HG02610 (cell line): ENCODE results near the gene APMAP.
A peak's percentile ranks its signal among the peaks of the same experiment; 100 is the strongest.

Experiments used
- ATAC-seq: cut with Tn5 transposase; IDR thresholded peaks from one replicate; pipeline ENCODE4 v1.9.1; 2021; ENCODE audit warnings: mild to moderate bottlenecking, moderate library complexity; ENCODE audit not compliant: unreplicated experiment

The APMAP gene

GRCh38 chr20:24969186-24970029 lies 23.1 kb downstream of the APMAP start:
- ATAC-seq, result no peak

- no peak for ATAC-seq
Measured at GRCh38 chr20:24968278-24968800, 24.2 kb downstream of the APMAP start.

DNA sequence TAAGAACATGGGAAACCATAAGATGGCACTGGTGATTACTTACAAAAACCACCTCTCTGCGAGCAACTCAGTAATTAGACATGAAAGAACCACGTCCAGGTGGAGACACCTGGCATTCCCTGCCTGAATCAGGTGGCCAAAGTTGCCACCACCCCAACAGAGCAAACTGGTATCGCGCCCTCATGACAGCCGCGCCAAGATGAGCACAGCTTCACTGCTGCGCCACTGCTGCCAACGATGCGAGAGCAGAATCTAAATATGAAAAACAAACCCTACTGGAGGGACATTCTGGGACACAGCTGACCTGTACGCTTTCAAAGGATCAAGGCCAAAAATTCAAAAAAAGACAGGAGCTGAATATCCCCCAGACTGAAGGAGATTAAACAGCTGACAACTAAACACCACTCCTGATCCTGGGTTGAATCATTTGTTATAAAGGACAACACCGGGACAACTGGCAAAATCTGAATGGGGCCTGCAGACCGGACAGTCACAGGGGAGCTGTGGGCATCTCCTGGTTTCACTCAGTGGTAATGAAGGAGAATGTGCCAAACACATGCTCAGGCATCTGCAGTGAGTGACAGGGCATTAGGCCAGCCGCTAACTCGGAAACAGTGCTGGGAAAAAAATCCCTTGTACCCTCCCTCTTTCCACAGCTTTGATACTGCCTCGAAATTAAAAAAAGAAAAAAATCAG lies 26.1 kb downstream of the APMAP start:
- ATAC-seq, result no peak

- ATAC-seq, result no peak
Measured at GRCh38 chr20:24965065-24965919, 27.3 kb downstream of the APMAP start.

DNA sequence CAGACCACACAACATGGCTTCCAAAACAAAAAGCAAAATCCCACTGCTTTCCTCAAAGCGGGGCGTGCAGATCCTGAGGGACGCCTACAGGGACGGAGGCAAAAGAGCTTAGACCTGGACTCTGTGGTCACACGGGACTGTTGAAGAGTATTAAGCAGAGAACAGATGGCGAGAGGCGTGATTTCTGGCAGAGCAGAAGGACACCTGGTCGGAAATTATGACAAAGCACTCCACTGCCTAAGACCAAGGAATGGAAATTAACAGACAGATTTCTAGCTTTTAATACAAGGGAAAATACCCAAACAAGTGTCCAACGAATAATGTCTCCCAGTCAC lies 28.1 kb downstream of the APMAP start:
- no peak for ATAC-seq

DNA sequence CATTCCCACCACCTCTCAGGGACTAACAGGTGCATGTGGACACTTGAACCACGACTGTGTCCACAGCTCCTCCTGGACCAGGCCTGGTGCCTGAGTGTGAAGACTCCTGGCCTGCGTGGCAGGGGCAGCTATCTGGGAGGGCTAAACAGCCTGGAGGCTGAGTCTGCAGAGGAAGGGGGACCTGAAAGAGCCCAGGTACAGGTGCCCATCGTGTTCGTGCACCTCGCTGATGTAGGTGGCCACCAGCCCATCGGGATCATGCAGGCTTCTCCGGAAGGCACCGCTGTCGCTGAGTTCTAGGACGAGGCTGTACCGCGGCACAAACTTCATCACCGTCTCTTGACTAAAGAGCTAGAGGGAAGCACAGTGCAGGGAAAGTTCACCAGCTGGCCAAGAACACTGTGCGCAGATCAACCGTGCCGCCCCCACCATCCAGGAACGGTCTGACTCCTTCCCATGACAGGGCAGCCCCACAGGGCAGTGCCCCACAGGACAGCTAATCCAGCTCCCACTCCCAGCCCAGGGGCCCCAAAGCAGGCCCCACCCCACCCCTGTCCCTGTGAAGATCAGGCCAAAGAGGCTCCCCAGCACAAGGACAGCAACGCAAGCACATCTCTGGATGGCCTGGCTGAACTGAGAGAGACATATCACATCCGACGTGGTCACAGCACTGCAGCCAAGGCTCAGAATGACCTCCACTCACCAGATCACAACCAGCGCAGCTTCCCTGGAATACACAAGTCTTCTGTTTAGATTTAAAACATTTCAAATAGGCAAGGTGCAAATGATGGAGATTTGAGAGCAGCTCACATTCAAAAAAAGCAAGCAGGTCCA lies 28.7 kb downstream of the APMAP start:
- no peak for ATAC-seq

GRCh38 chr20:24962510-24962909 lies 30.0 kb downstream of the APMAP start:
- no peak for ATAC-seq

GRCh38 chr20:24962182-24962492 lies 30.4 kb downstream of the APMAP start:
- ATAC-seq, result no peak

DNA sequence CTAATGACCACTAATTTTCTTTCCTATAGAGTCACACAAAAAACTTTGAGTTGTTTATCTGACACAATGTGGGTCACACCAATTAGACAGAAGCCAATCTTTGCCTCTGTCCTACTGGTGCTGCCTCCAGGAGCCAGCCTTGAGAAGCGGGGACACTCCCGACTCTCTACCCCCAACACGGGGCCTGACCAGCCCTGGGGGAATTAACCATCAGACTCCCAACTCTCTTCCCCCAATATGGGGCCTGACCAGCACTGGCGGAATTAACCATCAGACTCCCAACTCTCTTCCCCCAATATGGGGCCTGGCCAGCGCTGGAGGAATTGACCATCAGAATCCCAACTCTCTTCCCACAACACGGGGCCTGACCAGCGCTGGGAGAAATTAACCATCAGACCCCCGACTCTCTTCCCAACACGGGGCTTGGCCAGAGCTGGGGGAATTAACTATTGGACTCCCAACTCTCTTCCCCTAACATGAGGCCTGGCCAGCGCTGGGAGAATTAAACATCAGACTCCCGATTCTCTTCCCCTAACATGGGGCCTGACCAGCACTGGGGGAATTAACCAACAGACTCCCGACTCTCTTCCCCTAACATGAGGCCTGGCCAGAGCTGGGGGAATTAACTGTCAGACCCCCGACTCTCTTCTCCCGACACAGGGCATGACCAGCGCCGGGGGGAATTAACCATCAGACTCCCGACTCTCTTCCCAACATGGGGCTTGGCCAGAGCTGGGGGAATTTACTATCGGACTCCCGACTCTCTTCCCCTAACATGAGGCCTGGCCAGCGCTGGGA lies 31.0 kb downstream of the APMAP start:
- no peak for ATAC-seq

DNA sequence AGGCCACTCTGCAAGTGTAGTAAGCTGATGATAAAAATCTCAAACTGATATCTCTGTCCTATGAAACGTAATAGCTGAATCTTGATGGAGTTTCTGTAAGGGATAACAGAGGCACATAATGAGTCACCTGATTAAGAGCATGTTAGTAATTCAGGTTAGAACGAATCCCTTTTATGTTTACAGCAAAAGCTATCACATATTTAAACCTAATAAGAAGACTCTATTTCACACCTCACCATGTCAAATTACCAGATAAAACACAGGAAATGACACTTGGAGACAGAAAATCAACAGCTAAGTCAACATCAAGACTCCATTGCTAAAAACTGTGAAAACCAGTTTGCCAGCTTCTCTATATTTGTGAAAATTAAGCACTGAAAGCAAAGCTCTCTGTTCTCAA lies 31.7 kb downstream of the APMAP start:
- ATAC-seq, result no peak

GRCh38 chr20:24960302-24960801 lies 32.2 kb downstream of the APMAP start:
- no peak for ATAC-seq

GRCh38 chr20:24959591-24960301 lies 32.8 kb downstream of the APMAP start:
- ATAC-seq, result no peak

DNA sequence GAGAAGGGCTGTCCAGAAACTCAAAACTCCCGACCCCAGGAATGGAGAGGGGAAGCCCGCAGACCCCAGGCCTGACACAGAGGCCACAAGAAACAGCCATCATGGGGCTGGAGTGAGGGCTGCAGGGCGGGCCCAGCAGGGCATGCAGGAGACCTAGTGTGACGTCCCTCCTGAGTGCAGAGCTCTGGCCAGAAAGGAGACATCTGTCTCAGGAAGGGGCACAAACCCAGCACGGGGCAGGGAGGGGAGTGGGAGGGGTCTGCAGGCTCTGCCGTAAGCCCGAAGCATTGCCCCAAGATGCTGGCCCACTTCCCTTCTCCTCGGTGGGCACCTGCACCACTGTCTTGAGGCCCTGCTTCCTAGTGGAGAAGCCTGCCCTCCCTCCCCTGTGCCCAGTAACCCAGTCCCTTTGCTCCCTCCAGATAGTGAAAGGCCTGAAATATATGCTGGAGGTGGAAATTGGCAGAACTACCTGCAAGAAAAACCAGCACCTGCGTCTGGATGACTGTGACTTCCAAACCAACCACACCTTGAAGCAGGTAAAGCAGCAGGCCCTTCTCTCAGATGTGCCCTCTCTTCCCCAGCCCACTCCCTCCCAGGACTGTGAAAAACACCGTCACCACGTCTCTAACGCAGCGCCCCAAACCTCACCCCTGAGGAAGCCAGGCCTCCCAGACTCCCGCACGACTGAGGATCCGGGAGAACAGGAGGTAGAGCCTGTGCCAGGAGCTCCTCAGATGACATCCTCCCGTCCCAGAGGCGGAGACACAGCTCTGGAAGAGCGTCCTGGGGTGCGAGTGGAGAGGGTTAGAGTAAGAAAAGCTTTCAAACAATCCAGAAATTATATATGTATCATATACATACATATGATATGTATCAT lies 33.8 kb downstream of the APMAP start:
- no peak for ATAC-seq

GRCh38 chr20:24957326-24958016 lies 35.1 kb downstream of the APMAP start:
- ATAC-seq, result no peak

GRCh38 chr20:24956001-24956841 lies 36.3 kb downstream of the APMAP start:
- ATAC-seq, result no peak

GRCh38 chr20:24955045-24955444 lies 37.5 kb downstream of the APMAP start:
- ATAC-seq, result peak; percentile 82
